HepG2 (cell line): ENCODE results near the gene ZBTB25. TPM values are rescaled to one million over a fixed set of nuclear protein-coding genes. Genes with fewer than 3 reads are reported as not detected.

Experiments used
- ADNP ChIP-seq: sonication (generic); formaldehyde crosslinking; IDR thresholded peaks from 2 replicates; pipeline ENCODE4 v1.4.0; 2020; ENCODE audit warnings: missing genetic modification reagents
- CENPX ChIP-seq: sonication (generic); formaldehyde crosslinking; IDR thresholded peaks from 2 replicates; pipeline ENCODE4 v1.9.0; 2021; ENCODE audit warnings: mild to moderate bottlenecking, missing genetic modification reagents, moderate library complexity
- DMAP1 ChIP-seq: IDR thresholded peaks from 2 replicates; pipeline ENCODE4 v1.6.1; 2016
- FIP1L1 ChIP-seq: fragments of 200-400 bp; formaldehyde crosslinking; IDR thresholded peaks from 2 replicates; pipeline ENCODE4 v1.6.1; 2018; ENCODE audit warnings: low read depth, mild to moderate bottlenecking, low read length, moderate library complexity, borderline replicate concordance; ENCODE audit not compliant: insufficient read depth
- MXI1 ChIP-seq: IDR thresholded peaks from 3 replicates; pipeline ENCODE4 v1.6.1; 2012; ENCODE audit warnings: low read depth, low read length, inconsistent platforms, borderline replicate concordance
- NRL ChIP-seq: sonication (generic); formaldehyde crosslinking; IDR thresholded peaks from 2 replicates; pipeline ENCODE4 v1.5.0; 2020; ENCODE audit warnings: missing genetic modification reagents, mild to moderate bottlenecking, moderate library complexity, borderline replicate concordance
- POLR2AphosphoS5 ChIP-seq: IDR thresholded peaks from 2 replicates; pipeline ENCODE4 v1.6.1; 2012; ENCODE audit warnings: low read depth, low read length
- ZFY ChIP-seq: sonication (generic); formaldehyde crosslinking; IDR thresholded peaks from 2 replicates; pipeline ENCODE4 v1.4.0; 2020; ENCODE audit warnings: missing genetic modification reagents
- ZNF10 ChIP-seq: sonication (generic); formaldehyde crosslinking; IDR thresholded peaks from 2 replicates; pipeline ENCODE4 v1.4.0; 2020; ENCODE audit warnings: mild to moderate bottlenecking, low read depth, missing genetic modification reagents, borderline replicate concordance
- ZNF235 ChIP-seq: sonication (generic); formaldehyde crosslinking; IDR thresholded peaks from 2 replicates; pipeline ENCODE4 v1.8.1; 2023; ENCODE audit warnings: mild to moderate bottlenecking, missing genetic modification reagents, borderline replicate concordance
- ZNF549 ChIP-seq: sonication (generic); formaldehyde crosslinking; IDR thresholded peaks from 2 replicates; pipeline ENCODE4 v1.5.0; 2020; ENCODE audit warnings: missing genetic modification reagents
- ZNF605 ChIP-seq: sonication (generic); formaldehyde crosslinking; IDR thresholded peaks from 2 replicates; pipeline ENCODE4 v1.8.0; 2022; ENCODE audit warnings: mild to moderate bottlenecking, missing genetic modification reagents
- polyA plus RNA-seq, 8 experiments: library from polyadenylated mRNA; depleted of rRNA in 3 of 8; stranded (reverse) in 7 of 8; unstranded in 1 of 8; fragments of >200 nt; fragmentation: Illumina TruSeq in 4 of 8; extraction: Trizol in 4 of 8; gene quantifications; 2 replicates each; pipeline versions ENCODE4 v1.2.1 to v1.2.3, GENCODE V29; 2011 to 2016; ENCODE audit warnings: low read depth in 4 of 8, missing spikeins in 1 of 8, mixed read lengths in 1 of 8; ENCODE audit not compliant: insufficient read depth in 1 of 8
- total RNA-seq, 5 experiments: library from RNA; depleted of rRNA; stranded (reverse); fragments of >200 nt; fragmentation: Illumina TruSeq; extraction: Trizol; gene quantifications; 2 replicates each; pipeline ENCODE4 v1.2.3, GENCODE V29; 2016; ENCODE audit warnings: low read depth in 1 of 5
- TF ChIP-seq, protein P1 (sequence below): sonication (generic); formaldehyde crosslinking; IDR thresholded peaks from 2 replicates; pipeline ENCODE4 v1.4.0; 2020; ENCODE audit warnings: missing genetic modification reagents
- TF ChIP-seq, protein P2 (sequence below): sonication (generic); formaldehyde crosslinking; IDR thresholded peaks from 2 replicates; pipeline ENCODE4 v1.4.0; 2020; ENCODE audit warnings: missing genetic modification reagents
- TF ChIP-seq, protein P3 (sequence below): IDR thresholded peaks from 2 replicates; pipeline ENCODE4 v1.6.1; 2018; ENCODE audit warnings: missing genetic modification reagents
- TF ChIP-seq, protein P4 (sequence below): sonication (generic); formaldehyde crosslinking; conservative IDR thresholded peaks from 2 replicates; pipeline ENCODE4 v1.8.1; 2023; ENCODE audit warnings: missing genetic modification reagents

Gene ZBTB25
- total and polyA plus RNA-seq, 2 of the 13 experiments (the other 11 are each of a cell fraction or from before 2014, with no cell fraction given), result 3.5 to 7.6 TPM

DNA sequence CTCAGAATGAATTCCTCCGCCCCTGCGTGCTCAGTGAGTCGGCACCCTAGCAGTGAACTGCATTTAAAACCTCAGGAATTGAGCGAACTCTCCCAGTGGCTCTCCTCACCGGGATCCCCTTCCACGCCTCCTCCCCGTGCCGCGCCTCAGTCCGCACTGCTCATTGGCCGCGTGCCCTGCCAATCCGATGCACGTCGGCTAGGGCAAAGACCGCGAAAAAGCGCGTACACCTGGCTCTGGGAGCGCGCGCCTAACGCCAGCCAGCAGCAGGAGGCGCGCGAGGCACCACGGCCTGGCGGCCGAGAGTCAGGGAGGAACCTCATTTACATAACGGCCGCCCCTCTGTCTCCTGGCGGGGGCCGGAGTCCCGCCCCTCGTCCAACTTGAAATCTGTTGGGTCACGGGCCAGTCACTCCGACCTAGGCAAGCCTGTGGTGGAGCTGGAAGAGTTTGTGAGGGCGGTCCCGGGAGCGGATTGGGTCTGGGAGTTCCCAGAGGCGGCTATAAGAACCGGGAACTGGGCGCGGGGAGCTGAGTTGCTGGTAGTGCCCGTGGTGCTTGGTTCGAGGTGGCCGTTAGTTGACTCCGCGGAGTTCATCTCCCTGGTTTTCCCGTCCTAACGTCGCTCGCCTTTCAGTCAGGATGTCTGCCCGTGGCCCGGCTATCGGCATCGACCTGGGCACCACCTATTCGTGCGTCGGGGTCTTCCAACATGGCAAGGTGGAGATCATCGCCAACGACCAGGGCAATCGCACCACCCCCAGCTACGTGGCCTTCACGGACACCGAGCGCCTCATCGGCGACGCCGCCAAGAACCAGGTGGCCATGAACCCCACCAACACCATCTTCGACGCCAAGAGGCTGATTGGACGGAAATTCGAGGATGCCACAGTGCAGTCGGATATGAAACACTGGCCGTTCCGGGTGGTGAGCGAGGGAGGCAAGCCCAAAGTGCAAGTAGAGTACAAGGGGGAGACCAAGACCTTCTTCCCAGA, 36.9 kb upstream of the ZBTB25 start, which contains the start of gene HSPA2 (continued):
- TF ChIP-seq, protein P1, sequence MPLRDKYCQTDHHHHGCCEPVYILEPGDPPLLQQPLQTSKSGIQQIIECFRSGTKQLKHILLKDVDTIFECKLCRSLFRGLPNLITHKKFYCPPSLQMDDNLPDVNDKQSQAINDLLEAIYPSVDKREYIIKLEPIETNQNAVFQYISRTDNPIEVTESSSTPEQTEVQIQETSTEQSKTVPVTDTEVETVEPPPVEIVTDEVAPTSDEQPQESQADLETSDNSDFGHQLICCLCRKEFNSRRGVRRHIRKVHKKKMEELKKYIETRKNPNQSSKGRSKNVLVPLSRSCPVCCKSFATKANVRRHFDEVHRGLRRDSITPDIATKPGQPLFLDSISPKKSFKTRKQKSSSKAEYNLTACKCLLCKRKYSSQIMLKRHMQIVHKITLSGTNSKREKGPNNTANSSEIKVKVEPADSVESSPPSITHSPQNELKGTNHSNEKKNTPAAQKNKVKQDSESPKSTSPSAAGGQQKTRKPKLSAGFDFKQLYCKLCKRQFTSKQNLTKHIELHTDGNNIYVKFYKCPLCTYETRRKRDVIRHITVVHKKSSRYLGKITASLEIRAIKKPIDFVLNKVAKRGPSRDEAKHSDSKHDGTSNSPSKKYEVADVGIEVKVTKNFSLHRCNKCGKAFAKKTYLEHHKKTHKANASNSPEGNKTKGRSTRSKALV (CRISPR knock-in tag), result no peak
- TF ChIP-seq ZNF605 (peak; percentile 76), ZNF235 (CRISPR knock-in tag) (no peak), POLR2AphosphoS5 (peak; percentile 61; the same call in 1 of the 2 replicates), ZNF549 (CRISPR knock-in tag) (no peak), MXI1 (peak; percentile 25; the same call in 1 of the 3 replicates), CENPX (no peak), ZFY (peak; percentile 31; the same call in 1 of the 2 replicates), FIP1L1 (no peak), ZNF10 (CRISPR knock-in tag) (no peak), ADNP (CRISPR knock-in tag) (no peak), NRL (no peak), DMAP1 (CRISPR knock-in tag) (no peak)
- TF ChIP-seq, protein P2, sequence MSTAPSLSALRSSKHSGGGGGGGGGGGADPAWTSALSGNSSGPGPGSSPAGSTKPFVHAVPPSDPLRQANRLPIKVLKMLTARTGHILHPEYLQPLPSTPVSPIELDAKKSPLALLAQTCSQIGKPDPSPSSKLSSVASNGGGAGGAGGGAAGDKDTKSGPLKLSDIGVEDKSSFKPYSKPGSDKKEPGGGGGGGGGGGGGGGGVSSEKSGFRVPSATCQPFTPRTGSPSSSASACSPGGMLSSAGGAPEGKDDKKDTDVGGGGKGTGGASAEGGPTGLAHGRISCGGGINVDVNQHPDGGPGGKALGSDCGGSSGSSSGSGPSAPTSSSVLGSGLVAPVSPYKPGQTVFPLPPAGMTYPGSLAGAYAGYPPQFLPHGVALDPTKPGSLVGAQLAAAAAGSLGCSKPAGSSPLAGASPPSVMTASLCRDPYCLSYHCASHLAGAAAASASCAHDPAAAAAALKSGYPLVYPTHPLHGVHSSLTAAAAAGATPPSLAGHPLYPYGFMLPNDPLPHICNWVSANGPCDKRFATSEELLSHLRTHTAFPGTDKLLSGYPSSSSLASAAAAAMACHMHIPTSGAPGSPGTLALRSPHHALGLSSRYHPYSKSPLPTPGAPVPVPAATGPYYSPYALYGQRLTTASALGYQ (CRISPR knock-in tag), result 0 out of 2 replicates have a peak, but pooled peaks have one; percentile 12
- TF ChIP-seq, protein P3, sequence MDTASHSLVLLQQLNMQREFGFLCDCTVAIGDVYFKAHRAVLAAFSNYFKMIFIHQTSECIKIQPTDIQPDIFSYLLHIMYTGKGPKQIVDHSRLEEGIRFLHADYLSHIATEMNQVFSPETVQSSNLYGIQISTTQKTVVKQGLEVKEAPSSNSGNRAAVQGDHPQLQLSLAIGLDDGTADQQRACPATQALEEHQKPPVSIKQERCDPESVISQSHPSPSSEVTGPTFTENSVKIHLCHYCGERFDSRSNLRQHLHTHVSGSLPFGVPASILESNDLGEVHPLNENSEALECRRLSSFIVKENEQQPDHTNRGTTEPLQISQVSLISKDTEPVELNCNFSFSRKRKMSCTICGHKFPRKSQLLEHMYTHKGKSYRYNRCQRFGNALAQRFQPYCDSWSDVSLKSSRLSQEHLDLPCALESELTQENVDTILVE (CRISPR knock-in tag), result no peak
- TF ChIP-seq, protein P4, sequence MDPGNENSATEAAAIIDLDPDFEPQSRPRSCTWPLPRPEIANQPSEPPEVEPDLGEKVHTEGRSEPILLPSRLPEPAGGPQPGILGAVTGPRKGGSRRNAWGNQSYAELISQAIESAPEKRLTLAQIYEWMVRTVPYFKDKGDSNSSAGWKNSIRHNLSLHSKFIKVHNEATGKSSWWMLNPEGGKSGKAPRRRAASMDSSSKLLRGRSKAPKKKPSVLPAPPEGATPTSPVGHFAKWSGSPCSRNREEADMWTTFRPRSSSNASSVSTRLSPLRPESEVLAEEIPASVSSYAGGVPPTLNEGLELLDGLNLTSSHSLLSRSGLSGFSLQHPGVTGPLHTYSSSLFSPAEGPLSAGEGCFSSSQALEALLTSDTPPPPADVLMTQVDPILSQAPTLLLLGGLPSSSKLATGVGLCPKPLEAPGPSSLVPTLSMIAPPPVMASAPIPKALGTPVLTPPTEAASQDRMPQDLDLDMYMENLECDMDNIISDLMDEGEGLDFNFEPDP (CRISPR knock-in tag), result no peak
